Ovary (tissue), 3 donors: ENCODE measurements around the gene ALX4.

ENCODE experiments used
- EP300 ChIP-seq: sonication (generic); formaldehyde crosslinking; IDR thresholded peaks from one replicate; pipeline ENCODE4 v1.6.1; 2017; ENCODE audit warnings: antibody characterized with exemption
- POLR2A ChIP-seq: fragments of 450-650 bp; IDR thresholded peaks from one replicate; pipeline ENCODE4 v1.6.1; 2017; ENCODE audit warnings: antibody characterized with exemption, mild to moderate bottlenecking, moderate library complexity
- TF ChIP-seq, protein P1 (sequence below), 3 donors: fragments of 450-650 bp in 2 of 3; fragments of 200-600 bp in 1 of 3; IDR thresholded peaks; one replicate each; pipeline versions ENCODE4 v1.5.1 to v1.8.0; 2016 to 2022; ENCODE audit warnings: antibody characterized with exemption in 3 of 3, mild to moderate bottlenecking in 1 of 3
- donor health status: DM: no; HTN: no; CAD: no.

DNA sequence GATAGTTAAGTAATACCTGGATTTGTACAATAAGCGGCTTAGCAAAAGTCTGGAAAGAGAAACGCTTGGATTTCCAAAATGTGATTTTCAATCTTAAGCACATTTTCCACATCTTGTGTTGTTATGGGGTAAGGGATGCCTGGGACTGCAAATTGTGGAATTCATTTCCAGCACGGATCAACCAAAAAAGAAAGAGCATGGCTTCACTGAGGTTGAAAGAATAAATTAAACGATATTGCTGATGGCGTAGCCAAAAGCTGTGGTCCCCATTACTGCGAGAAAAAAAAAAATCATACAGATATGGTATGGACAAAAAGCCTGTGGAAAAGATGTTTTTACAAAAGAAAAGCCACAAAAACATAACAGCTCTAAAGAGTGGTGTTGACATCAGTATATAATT lies 26.0 kb upstream of the ALX4 start:
- TF ChIP-seq POLR2A (no peak), EP300 (no peak)
- TF ChIP-seq, protein P1, sequence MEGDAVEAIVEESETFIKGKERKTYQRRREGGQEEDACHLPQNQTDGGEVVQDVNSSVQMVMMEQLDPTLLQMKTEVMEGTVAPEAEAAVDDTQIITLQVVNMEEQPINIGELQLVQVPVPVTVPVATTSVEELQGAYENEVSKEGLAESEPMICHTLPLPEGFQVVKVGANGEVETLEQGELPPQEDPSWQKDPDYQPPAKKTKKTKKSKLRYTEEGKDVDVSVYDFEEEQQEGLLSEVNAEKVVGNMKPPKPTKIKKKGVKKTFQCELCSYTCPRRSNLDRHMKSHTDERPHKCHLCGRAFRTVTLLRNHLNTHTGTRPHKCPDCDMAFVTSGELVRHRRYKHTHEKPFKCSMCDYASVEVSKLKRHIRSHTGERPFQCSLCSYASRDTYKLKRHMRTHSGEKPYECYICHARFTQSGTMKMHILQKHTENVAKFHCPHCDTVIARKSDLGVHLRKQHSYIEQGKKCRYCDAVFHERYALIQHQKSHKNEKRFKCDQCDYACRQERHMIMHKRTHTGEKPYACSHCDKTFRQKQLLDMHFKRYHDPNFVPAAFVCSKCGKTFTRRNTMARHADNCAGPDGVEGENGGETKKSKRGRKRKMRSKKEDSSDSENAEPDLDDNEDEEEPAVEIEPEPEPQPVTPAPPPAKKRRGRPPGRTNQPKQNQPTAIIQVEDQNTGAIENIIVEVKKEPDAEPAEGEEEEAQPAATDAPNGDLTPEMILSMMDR (IDR thresholded peaks at IDR 0.05): no peak
